ENCODE data around the gene GSN. TPM values are rescaled to one million over a fixed set of nuclear protein-coding genes. Genes with fewer than 3 reads are reported as not detected.

GSN gene
- total and polyA plus RNA-seq, 2 donors (not counting 1 experiment from before 2014, with no cell fraction given) = 38.4 to 45.4 TPM

DNA sequence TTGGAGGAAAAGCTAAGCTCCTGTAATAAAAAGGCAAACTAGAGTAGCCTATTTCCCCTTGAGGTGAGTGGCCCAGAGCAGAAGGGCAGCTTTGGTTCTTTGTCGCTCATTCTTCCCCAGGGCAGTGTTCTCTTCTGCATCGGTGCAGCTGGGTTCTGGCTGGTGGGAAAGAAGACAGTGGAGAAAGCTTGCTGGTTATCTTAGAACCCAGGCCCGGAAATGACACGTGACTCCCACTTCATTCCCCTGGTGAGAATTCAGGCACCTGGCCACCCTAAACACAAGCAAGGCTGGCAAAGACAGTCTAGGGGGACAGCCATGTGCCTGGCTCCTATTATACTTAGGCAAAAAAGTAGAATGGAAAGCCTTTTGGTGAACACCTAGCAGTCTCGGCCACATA is 32.5 kb upstream of the GSN start:
- Histone ChIP-seq H3K9me3 (ENCODE audit: control extremely low read depth in 1 of 3, control insufficient read depth in 2 of 3, insufficient read depth in 1 of 3, low read length in 2 of 3) (no peaks in the 10 kb centered on the region), H4K20me1 (ENCODE audit: control insufficient read depth, insufficient read depth, low read length, poor library complexity, severe bottlenecking) (no peaks in the 10 kb centered on the region), H3K4me1 (ENCODE audit: control insufficient read depth in 2 of 2, insufficient read depth in 2 of 2, low read length in 2 of 2) (no peaks in the 10 kb centered on the region), H2AFZ (ENCODE audit: insufficient read depth, low read depth, low read length, poor library complexity, severe bottlenecking) (no peak overlapping the region), H3K79me2 (ENCODE audit: control insufficient read depth, insufficient read depth, low read length) (no peaks in the 10 kb centered on the region), H3K9ac (ENCODE audit: low read length) (no peak overlapping the region), H3K36me3 (replicated peaks in 1 of 2; ENCODE audit: control extremely low read depth in 1 of 2, control insufficient read depth in 1 of 2, extremely low read depth in 1 of 2, insufficient read depth in 2 of 2, low read length in 1 of 2) (peaks cover 8 to 55% of the 10 kb centered on the region in 2 experiments), H3K4me3 (ENCODE audit: control extremely low read depth in 1 of 5, extremely low read depth in 1 of 5, insufficient read depth in 1 of 5, low read depth in 2 of 5, low read length in 4 of 5) (no peak overlapping the region), H3K27ac (ENCODE audit: low read length in 2 of 2) (no peak overlapping the region), H3K4me2 (replicated peaks; ENCODE audit: low read depth, low read length, poor library complexity, severe bottlenecking) (no peak overlapping the region), H3K27me3 (replicated peaks in 1 of 4; ENCODE audit: control extremely low read depth in 1 of 4, control insufficient read depth in 3 of 4, insufficient read depth in 4 of 4, low read length in 3 of 4) (no peaks in the 10 kb centered on the region)
- no peaks in the 10 kb centered on the region for H3K4me1 Mint-ChIP-seq
- no peak overlapping the region for H3K27ac Mint-ChIP-seq
- no peak for TF ChIP-seq EZH2 (IDR thresholded peaks at IDR 0.05; ENCODE audit: borderline replicate concordance, insufficient read depth, low read depth, low read length, poor library complexity, severe bottlenecking)
- TF ChIP-seq, protein P1, sequence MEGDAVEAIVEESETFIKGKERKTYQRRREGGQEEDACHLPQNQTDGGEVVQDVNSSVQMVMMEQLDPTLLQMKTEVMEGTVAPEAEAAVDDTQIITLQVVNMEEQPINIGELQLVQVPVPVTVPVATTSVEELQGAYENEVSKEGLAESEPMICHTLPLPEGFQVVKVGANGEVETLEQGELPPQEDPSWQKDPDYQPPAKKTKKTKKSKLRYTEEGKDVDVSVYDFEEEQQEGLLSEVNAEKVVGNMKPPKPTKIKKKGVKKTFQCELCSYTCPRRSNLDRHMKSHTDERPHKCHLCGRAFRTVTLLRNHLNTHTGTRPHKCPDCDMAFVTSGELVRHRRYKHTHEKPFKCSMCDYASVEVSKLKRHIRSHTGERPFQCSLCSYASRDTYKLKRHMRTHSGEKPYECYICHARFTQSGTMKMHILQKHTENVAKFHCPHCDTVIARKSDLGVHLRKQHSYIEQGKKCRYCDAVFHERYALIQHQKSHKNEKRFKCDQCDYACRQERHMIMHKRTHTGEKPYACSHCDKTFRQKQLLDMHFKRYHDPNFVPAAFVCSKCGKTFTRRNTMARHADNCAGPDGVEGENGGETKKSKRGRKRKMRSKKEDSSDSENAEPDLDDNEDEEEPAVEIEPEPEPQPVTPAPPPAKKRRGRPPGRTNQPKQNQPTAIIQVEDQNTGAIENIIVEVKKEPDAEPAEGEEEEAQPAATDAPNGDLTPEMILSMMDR (IDR thresholded peaks at IDR 0.05) = no peak
- WGBS (ENCODE audit: insufficient coverage) = 100% methylated on average over 3 of the region's 5 CpGs
- no peaks in the 10 kb centered on the region for H3K27me3 Mint-ChIP-seq
- intact Hi-C loops (cut with micrococcal nuclease) = no loop called here
- H3K4me3 Mint-ChIP-seq = no peak overlapping the region
- DNase-seq = no peak
- ATAC-seq (ENCODE audit: low read depth) = no peak
- H3K9me3 Mint-ChIP-seq (ENCODE audit: insufficient read depth) = no peaks in the 10 kb centered on the region
- ChIA-PET POLR2A (no interaction called here), CTCF (interaction anchor here (0.7 kb wide), 1 partner anchor 84 kb away, joined by 3 read pairs; no protein-coding TSS in a partner anchor)

DNA sequence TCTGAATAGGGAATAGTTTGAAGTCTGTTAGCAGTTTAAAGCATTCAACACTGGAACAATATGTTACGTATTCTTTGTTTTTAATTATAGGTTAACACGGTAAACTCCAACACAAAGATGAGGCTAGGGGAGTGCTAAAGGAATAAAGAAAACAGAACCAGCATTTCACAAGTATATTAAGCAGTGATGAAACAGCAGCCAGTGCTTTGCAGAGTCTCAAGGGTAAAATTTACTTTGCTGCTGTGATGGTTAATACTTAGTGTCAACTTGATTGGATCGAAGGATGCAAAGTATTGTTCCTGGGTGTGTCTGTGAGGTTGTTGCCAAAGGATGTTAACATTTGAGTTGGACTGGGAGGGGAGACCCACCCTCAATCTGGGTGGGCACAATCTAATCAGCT is 30.0 kb upstream of the GSN start:
- no peaks in the 10 kb centered on the region for H3K9me3 ChIP-seq (ENCODE audit: control extremely low read depth in 1 of 3, control insufficient read depth in 2 of 3, insufficient read depth in 1 of 3, low read length in 2 of 3)
- Mint-ChIP-seq H3K9me3 (ENCODE audit: insufficient read depth) (no peaks in the 10 kb centered on the region), H3K27me3 (no peaks in the 10 kb centered on the region), H3K4me3 (no peak overlapping the region), H3K4me1 (no peaks in the 10 kb centered on the region), H3K27ac (no peak overlapping the region)
- ChIA-PET CTCF (no interaction called here), POLR2A (no interaction called here)
- H3K36me3 ChIP-seq (replicated peaks in 1 of 2; ENCODE audit: control extremely low read depth in 1 of 2, control insufficient read depth in 1 of 2, extremely low read depth in 1 of 2, insufficient read depth in 2 of 2, low read length in 1 of 2) = peaks cover 13 to 37% of the 10 kb centered on the region in 2 experiments
- H3K4me2 ChIP-seq (replicated peaks; ENCODE audit: low read depth, low read length, poor library complexity, severe bottlenecking) = no peak overlapping the region
- intact Hi-C loops (cut with micrococcal nuclease) = no loop called here
- H3K4me3 ChIP-seq (ENCODE audit: control extremely low read depth in 1 of 5, extremely low read depth in 1 of 5, insufficient read depth in 1 of 5, low read depth in 2 of 5, low read length in 4 of 5) = no peak overlapping the region
- no peaks in the 10 kb centered on the region for H4K20me1 ChIP-seq (ENCODE audit: control insufficient read depth, insufficient read depth, low read length, poor library complexity, severe bottlenecking)
- ATAC-seq (ENCODE audit: low read depth) (no peak), DNase-seq (no peak)
- no peak for TF ChIP-seq EZH2 (IDR thresholded peaks at IDR 0.05; ENCODE audit: borderline replicate concordance, insufficient read depth, low read depth, low read length, poor library complexity, severe bottlenecking)
- TF ChIP-seq, protein P1 (IDR thresholded peaks at IDR 0.05) = no peak
- H3K4me1 ChIP-seq (ENCODE audit: control insufficient read depth in 2 of 2, insufficient read depth in 2 of 2, low read length in 2 of 2) = no peaks in the 10 kb centered on the region
- no peak overlapping the region for H2AFZ ChIP-seq (ENCODE audit: insufficient read depth, low read depth, low read length, poor library complexity, severe bottlenecking)
- no peaks in the 10 kb centered on the region for H3K79me2 ChIP-seq (ENCODE audit: control insufficient read depth, insufficient read depth, low read length)
- WGBS (ENCODE audit: insufficient coverage) = 100% methylated on average over 1 of the region's 3 CpGs
- no peak overlapping the region for H3K27ac ChIP-seq (ENCODE audit: low read length in 2 of 2)
- no peak overlapping the region for H3K9ac ChIP-seq (ENCODE audit: low read length)
- H3K27me3 ChIP-seq (replicated peaks in 1 of 4; ENCODE audit: control extremely low read depth in 1 of 4, control insufficient read depth in 3 of 4, insufficient read depth in 4 of 4, low read length in 3 of 4) = no peaks in the 10 kb centered on the region
